NT2/D1 (cell line): ENCODE measurements around the gene LYRM4.

Experiments used
- SUZ12 ChIP-seq: IDR thresholded peaks from 2 replicates; pipeline ENCODE4 v1.6.1; 2011; ENCODE audit not compliant: insufficient read length, insufficient read depth; ENCODE audit errors: extremely low read depth
- YY1 ChIP-seq: IDR thresholded peaks from 2 replicates; pipeline ENCODE4 v1.6.1; 2011; ENCODE audit not compliant: insufficient read length, insufficient read depth
- ZNF274 ChIP-seq: IDR thresholded peaks from 2 replicates; pipeline ENCODE4 v1.6.1; 2011; ENCODE audit warnings: mild to moderate bottlenecking, low read depth, low read length

DNA sequence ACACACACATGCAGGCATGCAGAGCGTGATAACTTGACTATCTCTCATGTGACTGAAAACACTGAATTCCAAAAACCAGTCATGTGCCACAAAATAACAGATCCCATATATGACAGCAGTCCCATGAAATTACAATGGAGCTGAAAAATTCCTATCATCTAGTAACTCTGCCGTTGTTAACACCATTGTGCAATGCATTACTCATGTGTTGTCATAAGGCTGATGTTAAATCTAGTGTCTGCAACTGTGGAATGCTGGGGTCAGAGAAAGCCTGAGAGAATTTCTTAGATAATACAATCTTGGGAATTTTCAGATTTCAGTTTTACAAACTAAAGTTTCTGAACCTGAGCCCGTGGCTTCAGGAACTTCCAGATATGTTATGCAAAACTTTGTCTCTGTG is 70.2 kb downstream of the LYRM4 start:
- TF ChIP-seq SUZ12 (no peak), ZNF274 (no peak), YY1 (no peak)
